ENCODE results near the gene RAB3GAP1.

DNA sequence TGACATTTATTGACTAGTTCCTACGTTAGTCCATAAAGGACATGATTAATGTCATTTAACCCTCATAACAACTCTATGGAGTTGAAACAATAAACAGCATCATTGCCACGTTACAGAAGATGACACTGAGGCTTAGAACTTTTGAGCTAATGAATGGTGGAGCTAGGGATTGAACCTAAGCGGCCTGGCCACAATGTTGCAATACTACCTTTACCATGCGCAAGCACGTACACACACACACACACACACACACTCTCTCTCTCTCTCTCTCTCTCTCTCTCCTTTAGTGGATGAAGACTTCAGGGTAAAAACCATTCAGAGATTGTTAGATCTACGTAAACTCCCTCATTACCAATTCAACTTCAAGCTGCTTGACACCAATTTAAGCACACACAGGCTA is 4.0 kb upstream of the RAB3GAP1 start:
- no peak for TF ChIP-seq EZH2 (IDR thresholded peaks at IDR 0.05; ENCODE audit: borderline replicate concordance, low read depth, low read length, severe bottlenecking)
- TF ChIP-seq, protein P1, sequence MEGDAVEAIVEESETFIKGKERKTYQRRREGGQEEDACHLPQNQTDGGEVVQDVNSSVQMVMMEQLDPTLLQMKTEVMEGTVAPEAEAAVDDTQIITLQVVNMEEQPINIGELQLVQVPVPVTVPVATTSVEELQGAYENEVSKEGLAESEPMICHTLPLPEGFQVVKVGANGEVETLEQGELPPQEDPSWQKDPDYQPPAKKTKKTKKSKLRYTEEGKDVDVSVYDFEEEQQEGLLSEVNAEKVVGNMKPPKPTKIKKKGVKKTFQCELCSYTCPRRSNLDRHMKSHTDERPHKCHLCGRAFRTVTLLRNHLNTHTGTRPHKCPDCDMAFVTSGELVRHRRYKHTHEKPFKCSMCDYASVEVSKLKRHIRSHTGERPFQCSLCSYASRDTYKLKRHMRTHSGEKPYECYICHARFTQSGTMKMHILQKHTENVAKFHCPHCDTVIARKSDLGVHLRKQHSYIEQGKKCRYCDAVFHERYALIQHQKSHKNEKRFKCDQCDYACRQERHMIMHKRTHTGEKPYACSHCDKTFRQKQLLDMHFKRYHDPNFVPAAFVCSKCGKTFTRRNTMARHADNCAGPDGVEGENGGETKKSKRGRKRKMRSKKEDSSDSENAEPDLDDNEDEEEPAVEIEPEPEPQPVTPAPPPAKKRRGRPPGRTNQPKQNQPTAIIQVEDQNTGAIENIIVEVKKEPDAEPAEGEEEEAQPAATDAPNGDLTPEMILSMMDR (IDR thresholded peaks at IDR 0.05; ENCODE audit: borderline replicate concordance, extremely low read depth, low read length, poor library complexity, severe bottlenecking), result no peak

Measured in DND-41 (cell line).